NCI-H146 treated with DMSO at 0.1 percent for 48 hours (cell line): ENCODE results near the gene LDAH.

Experiments used
- DNase-seq: peaks from one replicate; lab custom pipeline; 2025; ENCODE audit not compliant: unreplicated experiment; lab: John Stamatoyannopoulos, UW

The LDAH gene

GRCh38 chr2:20654535-20654813, 168.4 kb downstream of the LDAH start:
- DNase-seq: no peak

- no peak for DNase-seq
Measured at GRCh38 chr2:20653695-20654534, 169.0 kb downstream of the LDAH start.

- no peak for DNase-seq
Measured at GRCh38 chr2:20652673-20653575, 170.0 kb downstream of the LDAH start.

- no peak for DNase-seq
Measured at GRCh38 chr2:20652141-20652540, 170.8 kb downstream of the LDAH start.

GRCh38 chr2:20651731-20652099, 171.2 kb downstream of the LDAH start:
- no peak for DNase-seq

GRCh38 chr2:20650877-20651730, 171.8 kb downstream of the LDAH start, which contains the start of gene HS1BP3:
Gene HS1BP3, minus strand, starts transcription at chr2:20651098. Its CDS starts 35 bp downstream, at chr2:20651063.
- peak; percentile 52 for DNase-seq

- DNase-seq: no peak
Measured at GRCh38 chr2:20650393-20650876, 172.5 kb downstream of the LDAH start.

- no peak for DNase-seq
Measured at GRCh38 chr2:20649976-20650375, 172.9 kb downstream of the LDAH start.

- no peak for DNase-seq
Measured at GRCh38 chr2:20649576-20649975, 173.3 kb downstream of the LDAH start.

GRCh38 chr2:20648831-20649230, 174.1 kb downstream of the LDAH start:
- no peak for DNase-seq

GRCh38 chr2:20648206-20648605, 174.7 kb downstream of the LDAH start:
- DNase-seq: no peak

GRCh38 chr2:20647738-20648137, 175.2 kb downstream of the LDAH start:
- DNase-seq: no peak

GRCh38 chr2:20647211-20647610, 175.7 kb downstream of the LDAH start:
- no peak for DNase-seq

- DNase-seq: no peak
Measured at GRCh38 chr2:20646446-20646845, 176.5 kb downstream of the LDAH start.

GRCh38 chr2:20645761-20646160, 177.1 kb downstream of the LDAH start:
- no peak for DNase-seq

GRCh38 chr2:20645301-20645701, 177.6 kb downstream of the LDAH start:
- DNase-seq: no peak

GRCh38 chr2:20643826-20644225, 179.1 kb downstream of the LDAH start:
- no peak for DNase-seq

GRCh38 chr2:20643060-20643459, 179.8 kb downstream of the LDAH start:
- no peak for DNase-seq

GRCh38 chr2:20642055-20642971, 180.6 kb downstream of the LDAH start:
- peak; percentile 5 for DNase-seq
